Astrocyte (in vitro differentiated cells and primary cell): ENCODE measurements around the gene CNTN1. TPM values are rescaled to one million over a fixed set of nuclear protein-coding genes. Genes with fewer than 3 reads are reported as not detected.

Experiments
- DNase-seq: peaks from one replicate; pipeline ENCODE4 v3.0.0-alpha.2; 2010; ENCODE audit warnings: low read depth
- FAIRE-seq: peaks from 2 replicates; lab custom pipeline; 2011; peaks lifted over from hg19 to GRCh38; lab: Jason Lieb, UNC
- H2AFZ ChIP-seq: 2 replicates; pipeline ENCODE4 v1.6.0; 2012; ENCODE audit warnings: low read depth, low read length, inconsistent platforms
- H3K27ac ChIP-seq: 2 replicates; pipeline ENCODE4 v1.5.1; 2011; ENCODE audit warnings: low read depth, low read length, inconsistent platforms
- H3K27me3 ChIP-seq: 2 replicates; pipeline ENCODE4 v1.6.0; 2011; ENCODE audit warnings: low read length, inconsistent platforms; ENCODE audit not compliant: insufficient read depth
- H3K36me3 ChIP-seq: 2 replicates; pipeline ENCODE4 v1.5.1; 2011; ENCODE audit warnings: low read length, inconsistent platforms; ENCODE audit not compliant: insufficient read depth
- H3K4me1 ChIP-seq: 2 replicates; pipeline ENCODE4 v1.5.1; 2011; ENCODE audit warnings: low read length, inconsistent platforms; ENCODE audit not compliant: insufficient read depth
- H3K4me2 ChIP-seq: 2 replicates; pipeline ENCODE4 v1.6.0; 2012; ENCODE audit warnings: low read length, inconsistent platforms
- H3K4me3 ChIP-seq: 2 replicates; pipeline ENCODE4 v1.5.1; 2011; ENCODE audit warnings: low read depth, mild to moderate bottlenecking, low read length, inconsistent platforms; ENCODE audit not compliant: insufficient read depth
- H3K79me2 ChIP-seq: 2 replicates; pipeline ENCODE4 v1.6.0; 2012; ENCODE audit warnings: mild to moderate bottlenecking, low read length, inconsistent platforms; ENCODE audit not compliant: insufficient read depth
- H3K9ac ChIP-seq: 2 replicates; pipeline ENCODE4 v1.6.0; 2012; ENCODE audit warnings: mild to moderate bottlenecking, low read length, inconsistent platforms
- H3K9me3 ChIP-seq: 2 replicates; pipeline ENCODE4 v1.5.1; 2012; ENCODE audit warnings: low read depth, mild to moderate bottlenecking, low read length, inconsistent platforms; ENCODE audit not compliant: insufficient read depth
- H4K20me1 ChIP-seq: 2 replicates; pipeline ENCODE4 v1.6.0; 2012; ENCODE audit warnings: low read length, inconsistent platforms; ENCODE audit not compliant: insufficient read depth
- H3K27ac Mint-ChIP-seq: one replicate; pipeline ENCODE4 v1.8.0; 2021; ENCODE audit warnings: mild to moderate bottlenecking, mixed read lengths; ENCODE audit not compliant: unreplicated experiment
- H3K27me3 Mint-ChIP-seq: one replicate; pipeline ENCODE4 v1.8.0; 2021; ENCODE audit warnings: low read depth, mixed read lengths; ENCODE audit not compliant: unreplicated experiment
- H3K36me3 Mint-ChIP-seq: one replicate; pipeline ENCODE4 v1.8.0; 2021; ENCODE audit warnings: low read depth, mixed read lengths; ENCODE audit not compliant: unreplicated experiment
- H3K4me1 Mint-ChIP-seq: one replicate; pipeline ENCODE4 v1.8.0; 2021; ENCODE audit warnings: low read depth, mixed read lengths; ENCODE audit not compliant: unreplicated experiment
- H3K4me3 Mint-ChIP-seq: one replicate; pipeline ENCODE4 v1.8.0; 2021; ENCODE audit warnings: mild to moderate bottlenecking, moderate library complexity, mixed read lengths; ENCODE audit not compliant: unreplicated experiment
- H3K9me3 Mint-ChIP-seq: one replicate; pipeline ENCODE4 v1.8.0; 2021; ENCODE audit warnings: mild to moderate bottlenecking, mixed read lengths; ENCODE audit not compliant: unreplicated experiment
- CTCF ChIP-seq: IDR thresholded peaks from 2 replicates; pipeline ENCODE4 v1.5.1; 2011; ENCODE audit warnings: low read depth, mild to moderate bottlenecking, inconsistent platforms, low read length, moderate library complexity; ENCODE audit not compliant: insufficient read depth
- EZH2 ChIP-seq: IDR thresholded peaks from 2 replicates; pipeline ENCODE4 v1.6.1; 2012; ENCODE audit warnings: mild to moderate bottlenecking, low read length, inconsistent platforms; ENCODE audit not compliant: insufficient read depth
- total RNA-seq: library from RNA; stranded (reverse); gene quantifications from 2 replicates; pipeline ENCODE4 v1.2.1, GENCODE V29; 2021

CNTN1 gene
- total RNA-seq, 1 donor from 2014 or later, result 2.1 TPM

GRCh38 chr12:40870981-40871380 is 178.7 kb downstream of the CNTN1 start:
- Histone ChIP-seq H3K9ac (no peak overlapping the region), H3K27me3 (no peaks in the 10 kb centered on the region), H3K79me2 (no peaks in the 10 kb centered on the region), H2AFZ (no peak overlapping the region), H3K36me3 (no peaks in the 10 kb centered on the region), H3K4me1 (no peaks in the 10 kb centered on the region), H3K4me3 (no peak overlapping the region), H4K20me1 (no peaks in the 10 kb centered on the region), H3K4me2 (no peak overlapping the region), H3K9me3 (no peaks in the 10 kb centered on the region), H3K27ac (no peak overlapping the region)
- no peak for DNase-seq
- TF ChIP-seq EZH2 (no peak), CTCF (no peak)
- H3K9me3 Mint-ChIP-seq, result no peaks in the 10 kb centered on the region
- H3K4me3 Mint-ChIP-seq, result no peak overlapping the region
- H3K27me3 Mint-ChIP-seq, result no peaks in the 10 kb centered on the region
- no peaks in the 10 kb centered on the region for H3K4me1 Mint-ChIP-seq
- no peaks in the 10 kb centered on the region for H3K36me3 Mint-ChIP-seq
- no peak overlapping the region for H3K27ac Mint-ChIP-seq
- no peak for FAIRE-seq

- H3K27ac Mint-ChIP-seq, result no peak overlapping the region
- no peaks in the 10 kb centered on the region for H3K36me3 Mint-ChIP-seq
These were observed 182.6 kb downstream of the CNTN1 start for GRCh38 chr12:40874868-40875267.

More at GRCh38 chr12:40874868-40875267, 182.6 kb downstream of the CNTN1 start:
- H2AFZ ChIP-seq, result no peak overlapping the region
- TF ChIP-seq EZH2 (no peak), CTCF (no peak)
- Mint-ChIP-seq H3K4me3 (no peak overlapping the region), H3K4me1 (no peaks in the 10 kb centered on the region), H3K9me3 (no peaks in the 10 kb centered on the region), H3K27me3 (no peaks in the 10 kb centered on the region)
- no peaks in the 10 kb centered on the region for H4K20me1 ChIP-seq
- no peak overlapping the region for H3K4me2 ChIP-seq
- no peaks in the 10 kb centered on the region for H3K79me2 ChIP-seq
- FAIRE-seq (no peak), DNase-seq (no peak)
- no peak overlapping the region for H3K27ac ChIP-seq
- no peaks in the 10 kb centered on the region for H3K27me3 ChIP-seq
- no peak overlapping the region for H3K9ac ChIP-seq
- H3K9me3 ChIP-seq, result no peaks in the 10 kb centered on the region
- no peaks in the 10 kb centered on the region for H3K4me1 ChIP-seq
- H3K36me3 ChIP-seq, result no peaks in the 10 kb centered on the region
- H3K4me3 ChIP-seq, result no peak overlapping the region
